Testis (tissue), 3 donors: ENCODE results near the gene NACC2. TPM values are rescaled to one million over a fixed set of nuclear protein-coding genes. Genes with fewer than 3 reads are reported as not detected.
"Not testable (repeated sequence)": the region's sequence is repeated elsewhere in the genome, so short reads cannot be mapped to it uniquely, and the experiment has no call there.

ENCODE experiments used
- DNase-seq: peaks from one replicate; pipeline ENCODE4 v3.0.0-alpha.2; 2019
- H3K27ac ChIP-seq, 2 donors: fragments of 200-600 bp; sonication (generic); one replicate each; pipeline ENCODE4 v1.5.1; 2019
- H3K27me3 ChIP-seq: fragments of 200-600 bp; sonication (generic); one replicate; pipeline ENCODE4 v1.5.1; 2019
- H3K36me3 ChIP-seq: fragments of 200-600 bp; sonication (generic); one replicate; pipeline ENCODE4 v1.5.1; 2017; ENCODE audit warnings: low read depth; ENCODE audit errors: missing control alignments
- H3K4me1 ChIP-seq: fragments of 200-600 bp; sonication (generic); one replicate; pipeline ENCODE4 v1.5.1; 2019
- H3K4me3 ChIP-seq, 2 donors: fragments of 200-600 bp; sonication (generic); one replicate each; pipeline ENCODE4 v1.5.1; 2017 to 2019
- H3K9me3 ChIP-seq: fragments of 200-600 bp; sonication (generic); one replicate; pipeline ENCODE4 v1.5.1; 2017
- CTCF ChIP-seq, 3 experiments: fragments of 450-650 bp in 2 of 3; fragments of 200-600 bp in 1 of 3; sonication (generic) in 1 of 3; IDR thresholded peaks; one replicate each; pipeline ENCODE4 v1.5.1; 2016 to 2019; ENCODE audit warnings: antibody characterized with exemption in 3 of 3, mild to moderate bottlenecking in 2 of 3, moderate library complexity in 1 of 3
- POLR2A ChIP-seq: fragments of 450-650 bp; IDR thresholded peaks from one replicate; pipeline ENCODE4 v1.6.1; 2017; ENCODE audit warnings: antibody characterized with exemption, mild to moderate bottlenecking, moderate library complexity
- WGBS, 2 donors: methylation state at CpG; one replicate each; pipeline ENCODE4 v1.1.5; 2018; 5-methylcytosine and 5-hydroxymethylcytosine counted together
- intact Hi-C: fragments of 100-400 bp; cut with DNase I; formaldehyde crosslinking; loops from one replicate; pipeline ENCODE4 v1.15.1; 2023; ENCODE audit warnings: low total_unique reads
- polyA plus RNA-seq: library from polyadenylated mRNA; stranded (reverse); fragments of 350-450 nt; fragmentation: Illumina TruSeq; extraction: RNeasy Lipid Tissue Mini Kit (QIAGEN cat#74804); gene quantifications from one replicate; pipeline ENCODE4 v1.2.3, GENCODE V29; 2014; ENCODE audit warnings: low read depth, low replicate concordance; ENCODE audit not compliant: insufficient read depth
- total RNA-seq, 2 donors: library from RNA; depleted of rRNA; stranded (reverse); fragments of >200 nt; gene quantifications; one replicate each; pipeline ENCODE4 v1.2.3, GENCODE V29; 2016

Gene NACC2
- total and polyA plus RNA-seq, 3 donors from 2014 or later = 29.3 to 49.7 (median 49.5) TPM

GRCh38 chr9:135968083-135968476, 127.0 kb downstream of the NACC2 start:
- H3K27me3 ChIP-seq = no peaks in the 10 kb centered on the region
- WGBS, 2 donors = 53 to 63% methylated on average over 5 of the region's 5 CpGs
- TF ChIP-seq POLR2A (no peak), CTCF (IDR thresholded peaks at IDR 0.05) (no peak)
- H3K27ac ChIP-seq = no peak overlapping the region
- H3K9me3 ChIP-seq = no peaks in the 10 kb centered on the region
- intact Hi-C loops = loop anchor here (5.0 kb wide), 1 partner anchor 149 kb away; the partner anchor contains the start of gene TMEM250
- H3K4me3 ChIP-seq = no peak overlapping the region
- DNase-seq = no peak
- H3K36me3 ChIP-seq = no peaks in the 10 kb centered on the region
- H3K4me1 ChIP-seq = peaks cover 7% of the 10 kb centered on the region

GRCh38 chr9:135966916-135967260, 128.2 kb downstream of the NACC2 start:
- H3K4me1 ChIP-seq, DNase-seq, H3K27ac ChIP-seq, H3K4me3 ChIP-seq, H3K27me3 ChIP-seq, H3K36me3 ChIP-seq, H3K9me3 ChIP-seq: not testable (repeated sequence)
- 84 to 91% methylated on average over 14 to 16 of the region's 16 CpGs for WGBS, 2 donors
- intact Hi-C loops = loop anchor here (5.0 kb wide), 1 partner anchor 150 kb away; the partner anchor contains the start of gene TMEM250

- Histone ChIP-seq H3K4me3 (no peak overlapping the region), H3K9me3 (no peaks in the 10 kb centered on the region), H3K4me1 (peaks cover 10% of the 10 kb centered on the region), H3K27me3 (no peaks in the 10 kb centered on the region), H3K36me3 (no peaks in the 10 kb centered on the region), H3K27ac (no peak overlapping the region)
- intact Hi-C loops = loop anchor here (5.0 kb wide), 1 partner anchor 152 kb away; the partner anchor contains the start of gene TMEM250
- no peak for DNase-seq
- TF ChIP-seq POLR2A (no peak), CTCF (IDR thresholded peaks at IDR 0.05) (no peak)
- WGBS, 2 donors = 69 to 85% methylated on average over 10 to 11 of the region's 11 CpGs
Measured at GRCh38 chr9:135965124-135965756, 129.8 kb downstream of the NACC2 start.

- Histone ChIP-seq H3K4me1 (peaks cover 18% of the 10 kb centered on the region), H3K4me3 (no peak overlapping the region), H3K27me3 (no peaks in the 10 kb centered on the region), H3K9me3 (no peaks in the 10 kb centered on the region), H3K36me3 (no peaks in the 10 kb centered on the region), H3K27ac (no peak overlapping the region)
- DNase-seq = no peak
- WGBS, 2 donors = 82 to 83% methylated on average over 8 to 10 of the region's 10 CpGs
- TF ChIP-seq POLR2A = no peak
- no peak for TF ChIP-seq CTCF (IDR thresholded peaks at IDR 0.05)
- intact Hi-C loops = no loop called here
Measured at GRCh38 chr9:135963938-135964337, 131.2 kb downstream of the NACC2 start.

- Histone ChIP-seq H3K4me3 (no peak overlapping the region), H3K27me3 (no peaks in the 10 kb centered on the region), H3K9me3 (no peaks in the 10 kb centered on the region), H3K36me3 (no peaks in the 10 kb centered on the region), H3K27ac (no peak overlapping the region), H3K4me1 (peaks cover 18% of the 10 kb centered on the region)
- intact Hi-C loops = no loop called here
- TF ChIP-seq CTCF (IDR thresholded peaks at IDR 0.05) (no peak), POLR2A (no peak)
- no peak for DNase-seq
- 87 to 94% methylated on average over 8 of the region's 8 CpGs for WGBS, 2 donors
Measured at GRCh38 chr9:135963338-135963737, 131.8 kb downstream of the NACC2 start.
